GM18951 (cell line): Measurements from ENCODE around the gene HDHD5.

Source experiments
- POLR2A ChIP-seq: IDR thresholded peaks from 4 replicates; pipeline ENCODE4 v1.6.1; 2011; ENCODE audit warnings: mild to moderate bottlenecking; ENCODE audit not compliant: insufficient read length, insufficient read depth; ENCODE audit errors: extremely low read depth
- in situ Hi-C: fragments of 300-500 bp; cut with MboI; formaldehyde crosslinking; loops from one replicate; pipeline ENCODE4 v1.12.0; 2022; ENCODE audit warnings: low sequenced_read_pairs, mixed read lengths, inconsistent platforms; ENCODE audit not compliant: unreplicated experiment

HDHD5 gene

GRCh38 chr22:17158568-17159503 lies at the start of gene HDHD5:
TSS of gene HDHD5 (minus strand) at chr22:17159277. CDS start at chr22:17159251, 26 bp downstream.
- TF ChIP-seq POLR2A, result peak; percentile 82
- in situ Hi-C loops, result no loop called here

DNA sequence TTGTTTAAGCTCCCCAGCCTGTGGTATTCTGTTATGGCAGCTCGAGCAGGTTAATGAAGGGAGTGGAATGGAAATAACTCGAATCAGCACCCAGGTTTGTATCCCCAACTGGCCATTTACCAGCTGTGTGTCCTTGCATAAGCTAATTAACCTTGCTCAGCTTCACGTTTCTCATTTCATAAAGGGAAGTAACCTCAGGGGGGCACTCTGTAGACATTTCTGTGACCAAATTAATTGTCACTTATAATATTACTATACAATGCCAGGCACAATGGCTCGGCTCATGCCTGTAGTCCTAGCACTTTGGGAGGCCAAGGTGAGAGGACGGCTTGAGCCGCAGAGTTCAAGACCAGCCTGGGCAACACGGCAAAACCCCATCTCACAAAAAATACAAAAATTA lies 46.4 kb upstream of the HDHD5 start:
- TF ChIP-seq POLR2A, result no peak
- in situ Hi-C loops, result no loop called here

GRCh38 chr22:17201285-17201945 lies 42.3 kb upstream of the HDHD5 start:
- in situ Hi-C loops, result no loop called here
- TF ChIP-seq POLR2A, result no peak

- no peak for TF ChIP-seq POLR2A
- in situ Hi-C loops, result no loop called here
These were observed 40.1 kb upstream of the HDHD5 start for GRCh38 chr22:17199003-17199731.

GRCh38 chr22:17198170-17199002 lies 39.3 kb upstream of the HDHD5 start:
- TF ChIP-seq POLR2A, result no peak
- in situ Hi-C loops, result no loop called here

DNA sequence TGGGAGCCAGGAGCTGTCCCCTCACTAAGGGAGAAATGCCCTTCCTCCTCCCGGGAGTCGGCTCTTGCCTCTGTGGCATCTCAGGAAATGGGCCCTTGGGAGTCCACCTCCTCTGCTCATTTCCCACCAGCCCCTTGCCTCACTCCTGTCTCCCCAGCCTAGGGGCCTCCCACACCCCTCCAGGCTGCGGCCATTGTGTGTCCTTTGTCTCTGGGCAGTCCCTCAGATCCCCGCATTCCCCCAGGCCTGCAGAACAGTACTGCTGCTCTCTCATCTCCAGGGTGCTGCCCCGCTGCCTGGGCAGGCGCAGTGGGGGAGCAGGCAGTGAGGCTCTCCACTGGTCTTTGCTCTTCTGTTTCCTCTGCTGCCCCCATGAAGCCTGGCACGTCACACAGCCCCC lies 35.1 kb upstream of the HDHD5 start:
- in situ Hi-C loops, result no loop called here
- TF ChIP-seq POLR2A, result no peak

GRCh38 chr22:17192186-17192585 lies 33.1 kb upstream of the HDHD5 start:
- no peak for TF ChIP-seq POLR2A
- in situ Hi-C loops, result no loop called here

DNA sequence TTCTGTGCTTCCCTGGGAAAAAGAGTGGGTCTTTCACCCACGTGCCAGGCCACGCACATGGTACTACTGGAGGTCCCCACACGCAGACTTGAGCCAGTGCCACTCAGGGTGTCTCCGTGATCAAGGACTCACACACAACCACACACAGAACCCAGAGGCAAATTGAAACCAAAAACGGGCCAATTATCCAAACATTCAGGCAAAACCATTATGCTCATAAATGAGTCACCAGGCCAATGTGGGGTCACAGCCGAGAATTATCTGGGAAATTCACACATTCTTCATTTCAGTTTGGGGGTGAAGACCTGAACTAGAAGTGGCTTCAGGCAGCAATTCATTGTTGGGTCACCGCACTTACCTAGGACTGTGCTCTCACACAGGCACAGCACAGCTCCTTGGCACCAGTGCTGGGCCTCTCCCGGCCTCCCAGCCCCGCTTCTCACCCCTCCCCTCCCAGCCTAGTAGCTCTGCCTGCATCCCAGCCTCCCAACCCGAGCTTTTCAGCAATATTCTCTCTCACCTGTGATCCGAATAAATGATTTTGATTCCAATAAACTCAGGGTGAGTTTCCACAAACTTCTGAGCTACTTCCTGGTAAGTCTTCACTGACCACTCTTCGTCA lies 32.2 kb upstream of the HDHD5 start:
- in situ Hi-C loops, result no loop called here
- TF ChIP-seq POLR2A, result no peak

- in situ Hi-C loops, result no loop called here
- no peak for TF ChIP-seq POLR2A
These were observed 31.6 kb upstream of the HDHD5 start for GRCh38 chr22:17190702-17191101.

DNA sequence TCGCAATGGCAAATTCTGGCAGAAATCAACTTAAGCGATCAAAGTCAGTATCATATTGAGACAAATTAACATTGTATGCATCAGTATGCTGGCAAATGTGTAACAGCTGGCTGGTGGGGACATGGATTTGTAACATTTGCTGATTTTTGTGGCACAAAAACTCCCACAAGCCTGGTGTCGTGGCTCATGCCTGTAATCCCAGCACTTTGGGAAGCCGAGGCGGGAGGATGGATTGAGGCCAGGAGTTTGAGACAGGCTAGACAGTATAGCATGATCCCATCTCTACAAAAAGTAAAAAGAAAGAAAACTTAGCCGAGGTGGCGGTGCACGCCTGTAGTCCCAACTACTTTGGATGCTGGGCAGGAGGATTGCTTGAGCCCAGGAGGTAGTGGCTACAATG lies 17.6 kb upstream of the HDHD5 start:
- in situ Hi-C loops, result loop anchor here (10.0 kb wide), 2 partner anchors 102 to 328 kb away; no protein-coding TSS in a partner anchor
- TF ChIP-seq POLR2A, result no peak

GRCh38 chr22:17172029-17172833 lies 13.2 kb upstream of the HDHD5 start:
- in situ Hi-C loops, result loop anchor here (10.0 kb wide), 2 partner anchors 97 to 333 kb away; no protein-coding TSS in a partner anchor
- no peak for TF ChIP-seq POLR2A
